ENCODE measurements around the gene SLC35G6.
"Not testable (repeated sequence)": the region's sequence is repeated elsewhere in the genome, so short reads cannot be mapped to it uniquely, and the experiment has no call there.

The SLC35G6 gene

DNA sequence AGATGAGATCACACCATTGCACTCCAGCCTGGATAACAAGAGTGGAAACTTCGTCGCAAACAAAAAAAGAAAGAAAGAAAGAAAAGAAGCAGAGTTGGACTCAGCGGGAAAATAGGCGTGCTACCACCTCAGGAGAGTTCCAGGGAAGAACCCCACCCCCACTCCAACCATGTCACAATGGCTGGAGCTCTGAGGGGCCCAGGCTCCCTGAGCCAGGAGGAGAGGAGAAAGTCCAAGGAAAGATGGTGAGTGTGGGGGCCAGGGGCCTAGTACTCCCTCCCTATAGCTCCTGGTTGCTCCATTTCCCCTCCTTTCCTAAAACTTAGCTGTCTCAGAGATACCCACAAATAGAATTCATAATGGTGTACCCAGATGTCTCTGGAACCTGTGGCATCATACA, at the start of gene SLC35G6:
Gene SLC35G6, plus strand, starts transcription at position 172 of the 400 bp plus-strand sequence. Its CDS starts 71 bp downstream, at position 243.
- peak within 1 kb of the TSS; percentile 10 to 96 for H3K27ac Mint-ChIP-seq
- DNase-seq, ATAC-seq, H3K27me3 Mint-ChIP-seq, H3K9me3 Mint-ChIP-seq: not testable (repeated sequence)
- peak within 1 kb of the TSS; percentile 90 to 99 for H3K4me3 Mint-ChIP-seq
- peaks cover 77% of the 10 kb centered on the region for H3K4me1 Mint-ChIP-seq

DNA sequence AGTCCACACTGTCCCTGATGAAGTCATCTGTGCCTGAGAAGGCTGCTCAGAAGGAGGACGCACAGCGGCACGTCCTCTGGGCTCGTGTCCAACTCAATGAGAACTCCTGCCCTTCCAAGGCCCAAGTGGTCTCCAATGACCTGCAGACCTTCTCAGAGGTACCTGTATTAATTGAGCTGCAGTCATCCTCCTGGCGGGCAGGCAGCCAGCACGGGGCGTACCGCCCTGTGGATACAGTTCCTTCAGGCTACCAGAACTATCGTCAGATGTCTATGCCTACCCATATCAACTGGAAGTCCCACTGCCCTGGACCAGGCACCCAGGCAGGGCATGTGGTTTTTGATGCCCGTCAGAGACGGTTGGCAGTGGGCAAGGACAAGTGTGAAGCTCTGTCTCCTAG, 49.0 kb upstream of the SLC35G6 start:
- H3K9me3 Mint-ChIP-seq: no peaks in the 10 kb centered on the region
- no peak for DNase-seq
- no peak overlapping the region for H3K4me3 Mint-ChIP-seq
- no peaks in the 10 kb centered on the region for H3K27me3 Mint-ChIP-seq
- no peak overlapping the region for H3K27ac Mint-ChIP-seq
- ATAC-seq: no peak
- peaks cover 20% of the 10 kb centered on the region for H3K4me1 Mint-ChIP-seq

DNA sequence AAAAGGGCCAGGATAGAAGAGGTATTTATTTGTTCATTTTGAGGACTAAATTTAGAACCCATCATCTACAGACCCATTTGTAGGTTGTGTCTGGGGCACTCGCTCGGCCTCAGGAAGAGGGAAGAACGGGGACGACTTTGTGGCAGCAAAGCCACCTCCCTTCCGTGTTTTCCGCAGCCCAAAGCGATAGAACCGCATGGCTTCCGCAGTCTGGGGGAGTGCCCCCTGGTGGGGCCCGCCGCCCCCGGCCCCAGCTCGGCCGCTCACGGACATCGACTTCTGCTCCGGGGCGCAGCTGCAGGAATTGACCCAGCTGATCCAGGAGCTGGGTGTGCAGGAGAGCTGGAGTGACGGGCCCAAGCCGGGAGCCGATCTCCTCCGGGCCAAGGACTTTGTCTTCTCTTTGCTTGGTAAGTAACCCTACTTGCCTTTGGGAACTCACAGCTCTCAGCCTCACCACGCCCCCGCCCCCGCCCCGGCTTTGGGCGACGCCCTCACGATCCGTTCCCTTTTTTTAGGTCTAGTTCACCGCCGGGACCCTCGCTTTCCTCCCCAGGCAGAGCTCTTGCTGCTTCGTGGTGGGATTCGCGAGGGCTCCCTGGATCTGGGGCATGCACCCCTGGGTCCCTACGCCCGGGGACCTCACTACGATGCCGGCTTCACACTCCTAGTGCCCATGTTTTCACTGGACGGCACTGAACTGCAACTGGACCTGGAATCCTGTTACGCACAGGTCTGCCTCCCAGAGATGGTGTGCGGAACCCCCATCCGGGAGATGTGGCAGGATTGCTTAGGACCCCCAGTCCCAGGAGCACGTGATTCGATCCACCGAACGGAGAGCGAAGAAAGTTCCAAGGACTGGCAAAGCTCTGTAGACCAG, 45.3 kb upstream of the SLC35G6 start:
- peak overlapping the region; percentile 87 to 88 for H3K27ac Mint-ChIP-seq
- peaks cover 23% of the 10 kb centered on the region for H3K27me3 Mint-ChIP-seq
- no peaks in the 10 kb centered on the region for H3K9me3 Mint-ChIP-seq
- H3K4me1 Mint-ChIP-seq: peaks cover 52% of the 10 kb centered on the region
- DNase-seq: peak; percentile 75 to 78
- H3K4me3 Mint-ChIP-seq: peak overlapping the region; percentile 91 to 99
- ATAC-seq: peak; percentile 48

DNA sequence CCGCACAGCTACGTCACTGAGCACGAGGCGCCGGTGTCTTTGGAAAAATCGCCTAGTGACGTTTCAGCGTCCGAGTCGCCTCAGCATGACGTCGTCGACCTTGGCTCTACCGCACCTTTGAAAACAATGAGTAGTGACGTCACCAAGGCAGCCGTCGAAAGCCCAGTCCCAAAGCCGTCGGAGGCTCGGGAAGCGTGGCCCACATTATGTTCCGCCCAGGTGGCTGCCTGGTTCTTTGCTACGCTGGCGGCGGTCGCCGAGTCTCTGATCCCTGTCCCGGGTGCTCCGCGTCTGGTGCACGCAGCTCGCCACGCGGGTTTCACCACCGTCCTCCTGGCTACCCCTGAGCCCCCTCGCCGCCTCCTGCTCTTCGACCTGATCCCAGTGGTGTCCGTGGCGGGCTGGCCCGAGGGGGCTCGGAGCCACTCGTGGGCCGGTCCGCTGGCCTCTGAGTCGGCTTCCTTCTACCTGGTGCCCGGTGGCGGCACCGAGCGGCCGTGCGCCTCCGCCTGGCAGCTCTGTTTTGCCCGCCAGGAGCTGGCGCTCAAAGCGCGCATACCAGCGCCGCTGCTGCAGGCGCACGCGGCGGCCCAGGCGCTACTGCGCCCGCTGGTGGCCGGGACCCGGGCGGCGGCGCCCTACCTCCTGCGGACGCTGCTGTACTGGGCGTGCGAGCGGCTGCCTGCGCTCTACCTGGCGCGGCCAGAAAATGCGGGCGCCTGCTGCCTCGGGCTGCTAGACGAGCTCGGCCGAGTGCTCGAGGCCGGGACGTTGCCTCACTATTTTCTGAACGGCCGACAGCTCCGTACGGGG, 44.5 kb upstream of the SLC35G6 start:
- H3K27me3 Mint-ChIP-seq: peaks cover 29% of the 10 kb centered on the region
- H3K9me3 Mint-ChIP-seq: no peaks in the 10 kb centered on the region
- H3K27ac Mint-ChIP-seq: peak overlapping the region; percentile 61 to 87
- peak overlapping the region; percentile 91 to 99 for H3K4me3 Mint-ChIP-seq
- ATAC-seq: peak; percentile 83
- peak; percentile 86 to 88 for DNase-seq
- H3K4me1 Mint-ChIP-seq: peaks cover 57% of the 10 kb centered on the region

DNA sequence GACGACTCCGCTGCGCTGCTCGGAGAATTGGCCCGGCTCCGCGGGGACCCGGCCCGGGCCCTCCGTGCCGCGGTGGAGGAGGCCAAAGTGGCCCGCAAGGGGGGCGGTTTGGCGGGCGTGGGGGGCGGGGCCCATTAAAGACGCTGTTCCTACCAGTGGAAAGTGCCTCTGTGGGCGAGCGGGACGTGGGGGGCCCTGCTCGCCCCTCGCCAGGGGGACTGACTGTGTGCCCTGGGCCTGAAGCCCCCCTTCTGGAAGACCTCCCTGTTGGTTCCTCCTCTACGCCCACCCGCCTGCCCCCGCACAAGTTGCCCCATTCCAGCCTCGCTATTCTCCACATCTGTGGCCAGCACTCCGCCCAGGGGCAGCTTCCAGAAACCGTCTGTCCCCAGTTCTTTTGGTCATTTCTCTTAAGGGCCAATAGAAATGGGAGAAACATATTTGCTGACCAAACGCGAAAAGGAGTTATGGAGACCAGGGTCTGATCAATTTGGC, 43.8 kb upstream of the SLC35G6 start:
- Mint-ChIP-seq H3K4me1 (peaks cover 57% of the 10 kb centered on the region), H3K4me3 (peak overlapping the region; percentile 91 to 99), H3K9me3 (no peaks in the 10 kb centered on the region), H3K27ac (no peak overlapping the region), H3K27me3 (peaks cover 36% of the 10 kb centered on the region)
- DNase-seq (no peak), ATAC-seq (no peak)

DNA sequence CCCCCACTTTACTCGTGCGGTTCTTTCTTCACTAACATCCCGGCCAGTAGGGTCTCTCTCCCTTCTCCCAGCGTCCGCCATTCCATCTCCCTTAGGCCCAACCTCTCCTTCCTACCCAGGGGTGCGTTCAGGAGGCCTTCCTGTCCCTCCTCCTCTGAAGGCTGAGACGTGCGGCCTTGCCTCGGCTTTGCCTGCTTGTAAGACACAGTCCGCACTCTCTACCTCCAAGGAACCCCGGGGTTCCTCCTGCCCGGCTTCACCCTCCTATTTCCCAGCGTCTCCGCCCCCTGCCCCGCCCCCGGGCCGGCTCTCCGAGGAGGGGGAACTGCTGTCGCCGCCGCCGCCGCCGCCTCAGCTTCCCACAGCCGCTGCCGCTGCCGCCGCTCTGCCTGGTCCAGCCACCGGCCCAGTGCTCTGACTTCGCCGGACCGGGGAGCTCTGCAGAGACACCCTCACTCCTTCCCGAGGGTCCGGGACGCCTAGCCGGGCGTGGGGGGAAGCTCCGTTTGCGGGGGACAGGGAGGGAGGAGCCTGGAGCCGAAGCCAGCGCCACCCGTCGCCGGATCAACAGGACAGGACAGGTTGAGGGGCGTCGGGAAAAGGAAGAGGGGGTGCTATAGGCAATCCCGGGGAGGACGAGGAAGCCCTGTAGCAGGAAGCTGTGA, 43.2 kb upstream of the SLC35G6 start:
- H3K27ac Mint-ChIP-seq: no peak overlapping the region
- peak; percentile 55 to 59 for DNase-seq
- H3K27me3 Mint-ChIP-seq: peaks cover 43% of the 10 kb centered on the region
- ATAC-seq: no peak
- peaks cover 57% of the 10 kb centered on the region for H3K4me1 Mint-ChIP-seq
- no peaks in the 10 kb centered on the region for H3K9me3 Mint-ChIP-seq
- peak overlapping the region; percentile 87 to 99 for H3K4me3 Mint-ChIP-seq

DNA sequence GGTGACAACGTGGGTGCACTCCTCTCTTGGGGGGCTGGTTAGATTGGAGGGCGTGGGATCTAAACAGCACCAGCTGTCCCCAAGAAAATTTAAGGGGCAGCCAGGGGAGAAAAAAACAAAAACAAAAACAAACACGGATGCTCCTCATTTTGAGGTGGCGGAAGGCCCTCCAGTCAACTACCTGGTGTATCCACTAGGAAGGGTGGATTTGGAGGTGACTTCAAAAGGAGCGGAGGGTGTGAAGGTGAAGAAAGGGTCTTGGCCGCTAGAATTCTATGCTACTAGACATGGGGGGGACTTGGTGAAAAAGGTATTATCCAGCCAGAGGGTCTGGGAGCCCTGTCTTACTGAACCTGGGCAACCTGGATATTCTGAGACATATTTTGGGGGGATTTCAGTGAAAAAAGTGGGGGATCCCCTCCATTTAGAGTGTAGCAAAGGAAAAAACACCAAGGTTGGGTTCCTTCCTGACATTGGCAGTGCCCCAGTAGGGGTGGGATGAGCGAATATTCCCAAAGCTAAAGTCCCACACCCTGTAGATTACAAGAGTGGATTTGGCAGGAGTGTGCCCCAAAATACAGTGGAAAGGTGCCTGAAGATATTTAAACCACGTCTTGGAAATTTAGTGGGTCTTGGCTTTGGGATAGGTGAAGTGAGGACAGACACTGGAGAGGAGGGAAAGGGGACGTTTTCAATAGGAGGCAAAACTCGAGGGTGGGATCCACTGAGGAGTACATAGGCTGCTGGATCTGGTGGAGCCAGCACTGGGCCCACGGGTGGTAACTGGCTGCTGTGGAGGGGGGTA, 42.4 kb upstream of the SLC35G6 start:
- DNase-seq (no peak), ATAC-seq (no peak)
- Mint-ChIP-seq H3K27ac (no peak overlapping the region), H3K4me3 (peak overlapping the region; percentile 87 to 99), H3K27me3 (peaks cover 50% of the 10 kb centered on the region), H3K4me1 (peaks cover 57% of the 10 kb centered on the region), H3K9me3 (no peaks in the 10 kb centered on the region)

DNA sequence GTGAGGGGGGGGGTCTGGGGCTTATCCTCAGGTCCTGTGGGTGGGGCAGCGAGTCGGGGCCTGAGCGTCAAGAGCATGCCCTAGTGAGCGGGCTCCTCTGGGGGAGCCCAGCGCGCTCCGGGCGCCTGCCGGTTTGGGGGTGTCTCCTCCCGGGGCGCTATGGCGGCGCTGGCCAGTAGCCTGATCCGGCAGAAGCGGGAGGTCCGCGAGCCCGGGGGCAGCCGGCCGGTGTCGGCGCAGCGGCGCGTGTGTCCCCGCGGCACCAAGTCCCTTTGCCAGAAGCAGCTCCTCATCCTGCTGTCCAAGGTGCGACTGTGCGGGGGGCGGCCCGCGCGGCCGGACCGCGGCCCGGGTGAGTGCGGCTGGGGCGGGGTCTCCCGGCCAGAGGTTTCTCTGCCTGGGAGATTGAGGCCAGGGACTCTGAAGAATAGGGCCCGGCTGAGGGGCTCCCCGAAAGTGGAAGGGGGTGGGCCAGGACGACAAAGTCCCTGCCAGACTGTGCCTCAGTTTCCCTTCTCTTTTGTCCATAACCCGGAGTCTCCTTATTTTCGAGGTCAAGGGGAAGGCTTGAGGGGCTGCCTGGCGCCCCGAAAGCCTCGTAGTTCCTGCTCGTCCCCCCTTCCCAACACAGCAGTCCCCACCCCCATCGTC, 41.7 kb upstream of the SLC35G6 start, which contains the start of gene FGF11:
Gene FGF11, plus strand, starts transcription at position 51 of the 651 bp plus-strand sequence. Its CDS starts 109 bp downstream, at position 160.
- Mint-ChIP-seq H3K27ac (peak within 1 kb of the TSS; percentile 24 to 92), H3K4me3 (peak within 1 kb of the TSS; percentile 94 to 99), H3K9me3 (no peaks in the 10 kb centered on the region), H3K4me1 (peaks cover 59% of the 10 kb centered on the region), H3K27me3 (peaks cover 56% of the 10 kb centered on the region)
- ATAC-seq (no peak), DNase-seq (peak in 1 of 2 donors; percentile 29)

DNA sequence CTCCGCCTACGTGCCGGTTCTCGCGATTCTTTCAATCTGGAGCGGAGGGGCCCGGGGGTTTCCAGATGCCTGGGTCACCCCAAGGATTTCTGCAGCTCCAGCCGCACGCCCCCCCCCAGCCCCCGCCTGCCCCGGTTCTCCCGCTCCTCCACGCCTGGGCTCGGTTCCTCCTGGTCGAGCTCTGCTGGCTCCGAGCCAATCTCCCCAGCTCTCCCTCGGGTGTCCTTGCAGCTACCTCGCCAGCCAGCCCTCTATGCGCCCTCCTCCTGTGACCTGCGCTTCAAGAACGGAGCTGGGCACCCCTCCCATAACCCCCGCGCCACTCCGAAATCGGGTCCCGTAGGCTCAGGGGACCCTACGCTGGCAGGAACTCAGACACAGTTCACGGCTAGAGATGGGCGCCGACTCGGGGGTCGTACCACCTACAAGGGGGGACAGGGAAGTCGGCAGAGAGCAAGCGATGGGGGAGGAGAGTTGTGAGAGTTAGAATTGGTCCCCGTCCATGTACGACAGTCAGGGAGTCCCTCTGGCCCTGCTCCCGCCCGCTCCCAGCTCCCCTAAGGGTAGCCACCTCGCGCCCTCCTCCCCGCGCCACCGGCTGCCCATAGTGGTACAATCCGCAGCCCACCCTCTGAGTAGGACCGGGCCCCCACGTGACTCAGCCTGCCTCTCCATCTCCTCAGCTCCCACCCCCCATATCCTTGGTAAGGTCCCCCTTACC, 41.0 kb upstream of the SLC35G6 start:
- no peaks in the 10 kb centered on the region for H3K9me3 Mint-ChIP-seq
- ATAC-seq: no peak
- H3K4me1 Mint-ChIP-seq: peaks cover 60% of the 10 kb centered on the region
- peak overlapping the region; percentile 94 to 99 for H3K4me3 Mint-ChIP-seq
- H3K27me3 Mint-ChIP-seq: peaks cover 62% of the 10 kb centered on the region
- DNase-seq: peak; percentile 47 to 50
- H3K27ac Mint-ChIP-seq: peak overlapping the region; percentile 24 to 92

DNA sequence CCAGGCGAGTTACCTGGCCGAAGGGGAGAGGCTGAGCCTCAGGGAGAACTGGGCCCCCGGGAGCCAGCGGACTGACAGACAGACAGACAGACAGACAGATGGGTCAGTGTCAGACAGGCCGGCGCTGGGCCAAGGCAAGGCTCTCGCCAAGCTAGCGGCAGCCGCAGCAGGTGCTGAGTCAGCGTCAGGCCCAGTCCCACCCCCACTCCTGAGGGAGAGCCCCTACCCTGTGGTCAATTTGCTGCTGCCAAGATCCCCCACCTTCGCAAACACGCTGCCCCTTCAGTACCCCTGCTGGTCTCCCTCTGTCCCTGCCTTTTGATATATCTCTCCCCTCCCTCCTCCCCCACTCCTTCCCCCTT, 40.4 kb upstream of the SLC35G6 start:
- Mint-ChIP-seq H3K9me3 (no peaks in the 10 kb centered on the region), H3K27me3 (peaks cover 68% of the 10 kb centered on the region)

DNA sequence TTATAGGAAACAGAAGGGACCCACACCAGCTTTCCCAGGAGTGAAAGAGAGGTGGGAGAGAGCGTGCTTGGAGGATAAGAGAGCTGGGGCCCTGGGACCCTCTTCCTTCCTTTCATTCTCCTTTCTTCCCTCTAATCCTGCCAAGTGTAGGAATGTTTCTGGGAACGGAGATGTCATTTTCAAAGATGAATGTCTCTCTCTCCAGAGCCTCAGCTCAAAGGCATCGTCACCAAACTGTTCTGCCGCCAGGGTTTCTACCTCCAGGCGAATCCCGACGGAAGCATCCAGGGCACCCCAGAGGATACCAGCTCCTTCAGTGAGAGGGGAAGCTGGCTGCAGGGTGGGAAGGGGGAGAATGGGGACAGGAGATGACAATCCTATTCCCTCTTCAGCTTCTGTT, 40.0 kb upstream of the SLC35G6 start:
- no peak overlapping the region for H3K27ac Mint-ChIP-seq
- ATAC-seq (no peak), DNase-seq (no peak)
- H3K9me3 Mint-ChIP-seq: no peaks in the 10 kb centered on the region
- peaks cover 65% of the 10 kb centered on the region for H3K4me1 Mint-ChIP-seq
- no peak overlapping the region for H3K4me3 Mint-ChIP-seq
- peaks cover 72% of the 10 kb centered on the region for H3K27me3 Mint-ChIP-seq

More for the DNA sequence above, 40.4 kb upstream of the SLC35G6 start:
- ATAC-seq: no peak
- H3K4me1 Mint-ChIP-seq: peaks cover 65% of the 10 kb centered on the region
- H3K27ac Mint-ChIP-seq: peak overlapping the region in 1 of 2 donors; percentile 92
- DNase-seq: peak in 1 of 2 donors; percentile 39
- H3K4me3 Mint-ChIP-seq: peak overlapping the region; percentile 94 to 99

DNA sequence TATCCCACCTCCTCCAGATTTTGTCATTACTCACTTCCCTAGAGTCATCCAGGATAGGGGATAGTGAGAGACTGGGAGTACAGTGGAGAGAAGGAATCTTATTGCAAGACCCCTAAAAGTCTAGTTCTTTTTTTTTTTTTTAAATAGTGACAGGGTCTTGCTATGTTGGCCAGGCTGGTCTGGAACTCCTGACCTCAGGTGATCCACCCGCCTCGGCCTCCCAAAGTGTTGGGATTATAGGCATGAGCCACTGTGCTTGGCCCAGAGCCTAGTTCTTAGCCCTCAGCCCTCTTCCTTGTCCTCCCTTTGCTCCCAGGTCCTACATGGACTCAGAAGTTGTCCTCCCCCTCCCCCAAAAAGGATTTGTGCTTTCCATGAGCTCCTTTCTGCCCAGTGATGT, 39.1 kb upstream of the SLC35G6 start:
- no peak for DNase-seq
- H3K27me3 Mint-ChIP-seq: peaks cover 81% of the 10 kb centered on the region
- H3K4me1 Mint-ChIP-seq: peaks cover 65% of the 10 kb centered on the region
- no peaks in the 10 kb centered on the region for H3K9me3 Mint-ChIP-seq
- ATAC-seq: no peak
- peak overlapping the region in 1 of 2 donors; percentile 55 for H3K27ac Mint-ChIP-seq
- no peak overlapping the region for H3K4me3 Mint-ChIP-seq
